Measurements from ENCODE around the gene TRIM72. TPM values are rescaled to one million over a fixed set of nuclear protein-coding genes. Genes with fewer than 3 reads are reported as not detected.

TRIM72 gene
- total RNA-seq, 4 donors from 2014 or later: 0.15 to 0.17 TPM; not detected in 2

DNA sequence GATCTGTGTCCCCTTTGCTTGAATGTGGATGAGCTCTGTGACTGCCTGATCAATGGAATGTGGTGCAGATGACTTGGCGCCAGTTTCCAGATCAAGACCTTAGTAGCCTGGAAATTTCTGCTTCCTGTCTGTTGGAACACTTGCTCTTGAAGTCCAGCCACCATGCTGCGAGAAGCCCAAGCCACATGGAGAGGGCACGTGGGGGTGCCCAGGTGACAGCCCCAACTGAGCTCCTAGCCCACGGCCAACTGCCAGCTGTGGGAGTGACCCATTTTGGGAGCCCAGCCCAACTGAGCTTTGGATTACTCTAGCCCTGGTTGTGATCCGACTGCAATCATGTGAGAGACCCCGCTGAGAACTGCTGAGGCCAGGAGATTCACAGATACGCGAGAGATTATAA, 42.5 kb downstream of the TRIM72 start:
- no peaks in the 10 kb centered on the region for H3K36me3 ChIP-seq
- WGBS: 82% methylated on average over 6 of the region's 8 CpGs

DNA sequence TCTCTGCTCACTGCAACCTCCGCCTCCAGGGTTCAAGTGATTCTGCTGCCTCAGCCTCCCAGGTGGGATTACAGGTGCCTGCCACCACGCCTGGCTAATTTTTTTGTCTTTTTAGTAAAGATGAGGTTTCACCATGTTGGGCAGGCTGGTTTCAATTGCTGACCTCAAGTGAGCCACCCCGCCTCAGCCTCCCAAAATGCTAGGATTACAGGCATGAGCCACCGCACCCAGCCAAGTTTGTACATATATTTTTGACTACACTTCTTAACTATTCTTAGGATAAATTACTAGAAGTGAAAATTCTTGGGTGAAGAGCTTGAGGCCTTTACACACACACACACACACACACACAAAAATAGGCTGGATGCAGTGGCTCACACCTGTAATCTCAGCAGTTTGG, 44.4 kb downstream of the TRIM72 start:
- peaks cover 11% of the 10 kb centered on the region for H3K4me1 ChIP-seq
- no peaks in the 10 kb centered on the region for H3K9me3 ChIP-seq
- no peak for TF ChIP-seq EP300 (IDR thresholded peaks at IDR 0.05)
- H3K27ac ChIP-seq: no peak overlapping the region
- DNase-seq (ENCODE audit: low spot score in 2 of 2): peak in 1 of 2 donors; percentile 63
- WGBS: 88% methylated on average over 4 of the region's 4 CpGs
- H3K36me3 ChIP-seq: no peaks in the 10 kb centered on the region
- H3K4me3 ChIP-seq: no peak overlapping the region
- no peaks in the 10 kb centered on the region for H3K27me3 ChIP-seq

More for the DNA sequence above, 42.5 kb downstream of the TRIM72 start:
- TF ChIP-seq POLR2AphosphoS5 (IDR thresholded peaks at IDR 0.05) (no peak), EP300 (IDR thresholded peaks at IDR 0.05) (no peak), POLR2A (IDR thresholded peaks at IDR 0.05) (no peak)
- TF ChIP-seq, protein P1, sequence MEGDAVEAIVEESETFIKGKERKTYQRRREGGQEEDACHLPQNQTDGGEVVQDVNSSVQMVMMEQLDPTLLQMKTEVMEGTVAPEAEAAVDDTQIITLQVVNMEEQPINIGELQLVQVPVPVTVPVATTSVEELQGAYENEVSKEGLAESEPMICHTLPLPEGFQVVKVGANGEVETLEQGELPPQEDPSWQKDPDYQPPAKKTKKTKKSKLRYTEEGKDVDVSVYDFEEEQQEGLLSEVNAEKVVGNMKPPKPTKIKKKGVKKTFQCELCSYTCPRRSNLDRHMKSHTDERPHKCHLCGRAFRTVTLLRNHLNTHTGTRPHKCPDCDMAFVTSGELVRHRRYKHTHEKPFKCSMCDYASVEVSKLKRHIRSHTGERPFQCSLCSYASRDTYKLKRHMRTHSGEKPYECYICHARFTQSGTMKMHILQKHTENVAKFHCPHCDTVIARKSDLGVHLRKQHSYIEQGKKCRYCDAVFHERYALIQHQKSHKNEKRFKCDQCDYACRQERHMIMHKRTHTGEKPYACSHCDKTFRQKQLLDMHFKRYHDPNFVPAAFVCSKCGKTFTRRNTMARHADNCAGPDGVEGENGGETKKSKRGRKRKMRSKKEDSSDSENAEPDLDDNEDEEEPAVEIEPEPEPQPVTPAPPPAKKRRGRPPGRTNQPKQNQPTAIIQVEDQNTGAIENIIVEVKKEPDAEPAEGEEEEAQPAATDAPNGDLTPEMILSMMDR (IDR thresholded peaks at IDR 0.05): no peak
- no peak for DNase-seq (ENCODE audit: low spot score in 2 of 2)
- Histone ChIP-seq H3K9me3 (no peaks in the 10 kb centered on the region), H3K27me3 (no peaks in the 10 kb centered on the region), H3K4me3 (no peak overlapping the region), H3K4me1 (peaks cover 18% of the 10 kb centered on the region), H3K27ac (no peak overlapping the region)

DNA sequence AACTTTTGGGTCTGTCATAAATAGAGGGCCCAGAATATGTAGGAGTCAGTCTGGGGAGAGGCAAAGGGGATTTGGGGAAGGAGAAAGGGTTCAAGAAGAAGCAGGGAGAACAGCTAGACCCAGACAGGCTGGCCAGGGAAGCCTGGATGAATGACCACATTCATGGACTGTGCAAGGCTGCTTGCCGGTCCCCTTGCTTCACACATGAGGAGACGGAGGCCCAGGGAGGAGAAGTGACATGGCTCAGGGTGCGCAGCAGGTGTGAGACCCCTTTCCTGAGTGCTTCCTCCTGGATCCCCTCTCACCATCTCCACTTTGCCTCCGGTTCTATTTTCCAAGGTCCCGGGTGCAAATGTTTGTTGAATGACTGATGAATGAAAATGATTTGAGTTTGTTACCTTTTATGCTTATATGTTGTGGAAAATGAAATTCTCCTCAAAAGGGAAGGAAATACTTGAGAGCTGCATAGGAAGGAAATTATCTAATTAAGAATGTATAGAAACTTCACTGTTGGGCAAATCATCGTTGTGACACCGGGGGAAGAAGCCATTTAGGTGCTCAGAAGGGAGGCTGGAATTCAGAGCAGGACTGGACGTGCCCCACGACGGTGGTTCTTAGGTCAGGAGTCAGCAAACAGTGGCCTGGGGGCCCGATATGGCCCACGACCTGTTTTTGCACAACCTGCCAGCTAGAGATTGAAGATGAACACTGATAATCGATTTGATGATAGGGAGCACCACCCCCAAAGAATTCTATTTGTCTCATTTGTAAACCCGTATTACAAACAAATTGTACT, 46.4 kb downstream of the TRIM72 start:
- DNase-seq (ENCODE audit: low spot score in 2 of 2): no peak
- Histone ChIP-seq H3K4me3 (peak overlapping the region; percentile 27), H3K9me3 (no peaks in the 10 kb centered on the region), H3K27me3 (no peaks in the 10 kb centered on the region), H3K27ac (no peak overlapping the region), H3K36me3 (no peaks in the 10 kb centered on the region), H3K4me1 (peaks cover 16% of the 10 kb centered on the region)
- TF ChIP-seq POLR2AphosphoS5 (IDR thresholded peaks at IDR 0.05) (no peak), POLR2A (IDR thresholded peaks at IDR 0.05) (no peak), EP300 (IDR thresholded peaks at IDR 0.05) (no peak)
- TF ChIP-seq, protein P1 (IDR thresholded peaks at IDR 0.05): no peak
- 59% methylated on average over 14 of the region's 14 CpGs for WGBS

DNA sequence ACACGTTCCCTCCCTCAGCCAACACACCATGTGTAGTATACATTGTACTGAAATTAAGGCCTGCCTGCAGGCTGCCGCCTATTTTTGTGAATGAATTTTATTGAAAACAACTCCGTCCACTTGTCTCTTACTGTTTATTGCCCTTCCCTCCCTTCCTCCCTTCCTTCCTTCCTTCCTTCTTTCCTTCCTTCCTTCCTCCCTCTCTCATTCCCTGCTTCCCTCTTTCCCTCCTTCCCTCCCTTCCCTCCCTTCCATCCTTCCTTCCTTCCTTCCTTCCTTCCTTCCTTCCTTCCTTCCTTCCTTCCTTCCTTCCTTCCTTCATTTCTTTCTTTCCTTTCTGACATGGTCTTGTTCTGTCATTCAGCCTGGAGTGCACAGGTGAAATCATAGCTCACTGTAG, 48.2 kb downstream of the TRIM72 start:
- no peaks in the 10 kb centered on the region for H3K27me3 ChIP-seq
- H3K4me1 ChIP-seq: peaks cover 22% of the 10 kb centered on the region
- TF ChIP-seq POLR2A (IDR thresholded peaks at IDR 0.05): no peak
- TF ChIP-seq EP300 (IDR thresholded peaks at IDR 0.05): no peak
- TF ChIP-seq, protein P1 (IDR thresholded peaks at IDR 0.05): no peak
- TF ChIP-seq POLR2AphosphoS5 (IDR thresholded peaks at IDR 0.05): no peak
- no peak for DNase-seq (ENCODE audit: low spot score in 2 of 2)
- H3K36me3 ChIP-seq: no peaks in the 10 kb centered on the region
- H3K9me3 ChIP-seq: no peaks in the 10 kb centered on the region
- no peak overlapping the region for H3K4me3 ChIP-seq
- no peak overlapping the region for H3K27ac ChIP-seq
- 88% methylated on average over 3 of the region's 3 CpGs for WGBS

DNA sequence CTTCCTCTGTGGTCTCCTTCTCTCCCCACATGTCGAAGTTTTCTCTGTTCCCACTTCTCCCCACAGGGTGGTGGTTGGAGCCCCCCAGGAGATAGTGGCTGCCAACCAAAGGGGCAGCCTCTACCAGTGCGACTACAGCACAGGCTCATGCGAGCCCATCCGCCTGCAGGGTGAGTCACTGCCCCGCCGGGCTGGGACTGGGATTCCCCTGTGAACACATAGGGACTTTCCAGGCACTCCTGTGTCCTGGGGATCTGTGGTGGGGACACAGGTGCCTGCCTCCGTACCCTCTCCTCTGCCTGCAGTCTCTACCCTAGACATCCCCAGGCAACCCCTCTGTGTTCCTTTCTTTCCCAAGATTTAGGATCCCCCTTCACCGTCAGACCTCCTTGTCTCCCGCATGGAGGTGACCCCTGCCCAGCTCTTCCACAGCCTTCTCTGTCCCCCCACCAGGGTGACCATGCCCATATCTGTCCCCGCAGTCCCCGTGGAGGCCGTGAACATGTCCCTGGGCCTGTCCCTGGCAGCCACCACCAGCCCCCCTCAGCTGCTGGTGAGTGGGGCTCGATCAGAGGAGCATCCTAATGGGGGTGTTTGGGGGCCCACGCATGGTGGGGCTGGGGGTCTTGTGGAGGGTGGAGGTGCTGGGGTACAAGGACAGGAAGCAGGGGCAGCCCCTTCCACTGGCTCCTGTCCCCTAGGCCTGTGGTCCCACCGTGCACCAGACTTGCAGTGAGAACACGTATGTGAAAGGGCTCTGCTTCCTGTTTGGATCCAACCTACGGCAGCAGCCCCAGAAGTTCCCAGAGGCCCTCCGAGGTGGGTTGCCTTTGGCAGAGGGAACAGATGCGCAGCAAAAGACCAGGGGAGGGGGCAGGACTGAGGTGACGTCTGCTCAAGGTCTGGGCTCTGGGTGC, 51.7 kb downstream of the TRIM72 start:
- Histone ChIP-seq H3K4me1 (peaks cover 18% of the 10 kb centered on the region), H3K9me3 (no peaks in the 10 kb centered on the region), H3K36me3 (no peaks in the 10 kb centered on the region), H3K27me3 (no peaks in the 10 kb centered on the region), H3K27ac (no peak overlapping the region), H3K4me3 (no peak overlapping the region)
- TF ChIP-seq POLR2AphosphoS5 (IDR thresholded peaks at IDR 0.05) (no peak), POLR2A (IDR thresholded peaks at IDR 0.05) (no peak), EP300 (IDR thresholded peaks at IDR 0.05) (no peak)
- TF ChIP-seq, protein P1 (IDR thresholded peaks at IDR 0.05): no peak
- DNase-seq (ENCODE audit: low spot score in 2 of 2): no peak
- 41% methylated on average over 16 of the region's 20 CpGs for WGBS
